Measurements from ENCODE around the gene KHDRBS1.

KHDRBS1 gene

DNA sequence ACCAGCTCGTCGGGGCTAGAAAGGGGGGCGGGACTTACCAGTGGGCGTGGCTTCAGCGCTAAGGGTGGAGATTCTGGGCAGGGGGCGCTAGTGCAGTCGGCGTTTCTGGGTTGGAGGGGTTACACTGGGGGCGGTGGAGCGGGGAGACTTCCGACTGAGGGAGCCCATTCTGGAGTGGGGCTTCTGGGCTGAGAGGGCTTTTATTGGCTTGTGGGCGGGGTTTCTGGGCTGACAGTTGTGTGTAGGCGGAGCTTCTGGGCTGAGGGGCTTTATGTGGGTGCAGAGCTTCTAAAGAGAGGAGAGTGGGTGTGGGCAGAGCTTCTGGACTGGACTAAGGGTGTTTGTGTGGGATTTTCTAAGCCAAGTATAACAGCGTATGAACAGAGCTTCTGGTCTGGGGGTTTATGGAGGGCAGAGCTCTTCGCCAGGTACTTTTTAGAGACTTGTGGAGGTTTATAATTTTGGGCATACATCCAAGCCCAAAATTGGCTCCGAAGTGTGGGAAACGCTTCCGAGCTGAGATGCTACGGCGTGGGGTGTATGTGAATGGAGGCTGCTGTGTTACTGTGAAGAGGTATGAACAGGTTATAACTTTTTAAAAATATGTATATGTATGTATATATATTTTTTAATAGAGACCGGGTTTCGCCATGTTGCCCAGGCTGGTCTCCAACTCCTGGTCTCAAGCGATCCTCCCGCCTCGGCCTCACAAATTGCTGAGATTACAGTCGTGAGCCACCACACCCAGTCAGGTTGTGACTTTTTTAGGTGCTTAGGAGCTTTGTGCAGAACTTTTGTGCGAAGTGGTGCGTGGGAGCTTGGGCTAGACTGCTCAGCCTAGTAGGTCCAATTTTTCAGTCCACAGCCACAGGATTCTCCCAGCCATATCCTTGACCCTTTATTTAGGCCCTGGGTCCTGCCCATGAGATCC, 59.9 kb downstream of the KHDRBS1 start:
- Histone ChIP-seq H3K9me2 (replicated peaks; ENCODE audit: insufficient read depth, low read length) (no peaks in the 10 kb centered on the region), H3K27ac (ENCODE audit: low read length) (peak overlapping the region; percentile 81; the same call in 1 of the 2 replicates), H2AFZ (ENCODE audit: low read length) (peak overlapping the region; percentile 83), H3K27me3 (replicated peaks; ENCODE audit: insufficient read depth, low read length) (no peaks in the 10 kb centered on the region), H3K4me3 (ENCODE audit: low read length) (peak overlapping the region; percentile 87), H3K36me3 (replicated peaks; ENCODE audit: insufficient read depth, low read length) (no peaks in the 10 kb centered on the region; the same call in 1 of the 2 replicates), H3F3A (ENCODE audit: insufficient read depth, low read length) (peaks cover 8% of the 10 kb centered on the region; the same call in 1 of the 2 replicates), H3K9me3 (replicated peaks; ENCODE audit: insufficient read depth, low read length) (no peaks in the 10 kb centered on the region), H3K4me1 (ENCODE audit: low read length) (peaks cover 9% of the 10 kb centered on the region), H4K20me1 (ENCODE audit: insufficient read depth, low read length) (no peaks in the 10 kb centered on the region), H3K9ac (ENCODE audit: low read length) (peak overlapping the region; percentile 82; the same call in 1 of the 2 replicates), H3K4me2 (ENCODE audit: low read depth, low read length) (peak overlapping the region; percentile 79), H3K79me2 (ENCODE audit: low read length) (peaks cover 29% of the 10 kb centered on the region)
- TF ChIP-seq EZH2 (optimal IDR thresholded peaks at IDR 0.05; ENCODE audit: low read depth, low read length) (no peak), EZH2phosphoT487 (IDR thresholded peaks at IDR 0.05; ENCODE audit: low read length) (no peak)
- TF ChIP-seq, protein P1, sequence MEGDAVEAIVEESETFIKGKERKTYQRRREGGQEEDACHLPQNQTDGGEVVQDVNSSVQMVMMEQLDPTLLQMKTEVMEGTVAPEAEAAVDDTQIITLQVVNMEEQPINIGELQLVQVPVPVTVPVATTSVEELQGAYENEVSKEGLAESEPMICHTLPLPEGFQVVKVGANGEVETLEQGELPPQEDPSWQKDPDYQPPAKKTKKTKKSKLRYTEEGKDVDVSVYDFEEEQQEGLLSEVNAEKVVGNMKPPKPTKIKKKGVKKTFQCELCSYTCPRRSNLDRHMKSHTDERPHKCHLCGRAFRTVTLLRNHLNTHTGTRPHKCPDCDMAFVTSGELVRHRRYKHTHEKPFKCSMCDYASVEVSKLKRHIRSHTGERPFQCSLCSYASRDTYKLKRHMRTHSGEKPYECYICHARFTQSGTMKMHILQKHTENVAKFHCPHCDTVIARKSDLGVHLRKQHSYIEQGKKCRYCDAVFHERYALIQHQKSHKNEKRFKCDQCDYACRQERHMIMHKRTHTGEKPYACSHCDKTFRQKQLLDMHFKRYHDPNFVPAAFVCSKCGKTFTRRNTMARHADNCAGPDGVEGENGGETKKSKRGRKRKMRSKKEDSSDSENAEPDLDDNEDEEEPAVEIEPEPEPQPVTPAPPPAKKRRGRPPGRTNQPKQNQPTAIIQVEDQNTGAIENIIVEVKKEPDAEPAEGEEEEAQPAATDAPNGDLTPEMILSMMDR (IDR thresholded peaks at IDR 0.05; ENCODE audit: low read length), result no peak; the same call in 1 of the 2 replicates
- no peak for DNase-seq

DNA sequence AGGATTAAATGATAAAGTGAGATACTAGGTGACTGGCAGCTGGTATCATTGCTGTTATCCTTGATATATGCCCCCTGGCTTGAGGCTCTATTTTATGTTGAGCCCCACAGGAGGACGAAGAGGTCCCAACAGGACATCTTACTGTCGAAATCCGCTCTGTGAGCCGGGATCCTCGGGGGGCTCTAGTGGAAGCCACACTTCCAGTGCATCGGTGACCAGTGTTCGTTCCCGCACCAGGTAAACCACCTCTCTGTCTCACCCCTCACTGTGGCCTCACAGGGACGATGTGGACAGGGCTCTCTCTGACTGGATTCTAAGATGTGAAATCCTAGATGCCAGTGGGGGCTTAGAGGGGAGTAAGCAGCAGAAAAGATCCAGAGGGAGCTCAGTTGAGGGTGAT, 61.2 kb downstream of the KHDRBS1 start:
- Histone ChIP-seq H3F3A (ENCODE audit: insufficient read depth, low read length) (peaks cover 4% of the 10 kb centered on the region; the same call in 1 of the 2 replicates), H3K27ac (ENCODE audit: low read length) (no peak overlapping the region), H3K4me1 (ENCODE audit: low read length) (peaks cover 9% of the 10 kb centered on the region), H3K9me3 (replicated peaks; ENCODE audit: insufficient read depth, low read length) (no peaks in the 10 kb centered on the region), H3K4me3 (ENCODE audit: low read length) (no peak overlapping the region), H4K20me1 (ENCODE audit: insufficient read depth, low read length) (no peaks in the 10 kb centered on the region), H3K9ac (ENCODE audit: low read length) (no peak overlapping the region), H3K36me3 (replicated peaks; ENCODE audit: insufficient read depth, low read length) (no peaks in the 10 kb centered on the region; the same call in 1 of the 2 replicates), H3K9me2 (replicated peaks; ENCODE audit: insufficient read depth, low read length) (no peaks in the 10 kb centered on the region), H3K4me2 (ENCODE audit: low read depth, low read length) (no peak overlapping the region), H3K79me2 (ENCODE audit: low read length) (peaks cover 29% of the 10 kb centered on the region), H3K27me3 (replicated peaks; ENCODE audit: insufficient read depth, low read length) (no peaks in the 10 kb centered on the region), H2AFZ (ENCODE audit: low read length) (no peak overlapping the region)
- no peak for DNase-seq
- TF ChIP-seq, protein P1 (IDR thresholded peaks at IDR 0.05; ENCODE audit: low read length), result no peak
- TF ChIP-seq EZH2 (optimal IDR thresholded peaks at IDR 0.05; ENCODE audit: low read depth, low read length) (no peak), EZH2phosphoT487 (IDR thresholded peaks at IDR 0.05; ENCODE audit: low read length) (no peak)

DNA sequence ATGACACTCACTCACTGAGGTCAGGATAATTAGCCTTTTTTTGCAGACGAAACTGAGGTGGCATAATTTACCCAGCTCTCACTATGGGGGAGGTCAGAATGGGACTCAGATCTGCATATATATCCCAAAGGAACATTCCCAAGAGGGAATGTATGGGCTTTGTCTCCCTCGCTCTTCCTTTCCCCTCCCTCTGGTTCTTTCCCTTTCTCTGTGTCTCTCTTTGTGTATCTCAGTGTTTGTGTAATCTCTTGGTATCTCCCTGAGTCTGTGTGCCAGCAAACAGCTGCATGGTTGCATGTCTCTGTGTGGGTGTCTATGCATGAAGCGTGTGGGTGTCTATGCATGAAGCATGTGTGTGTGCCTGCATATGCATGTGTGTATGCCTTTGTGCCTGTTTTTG, 63.8 kb downstream of the KHDRBS1 start:
- Histone ChIP-seq H4K20me1 (ENCODE audit: insufficient read depth, low read length) (no peaks in the 10 kb centered on the region), H3K4me2 (ENCODE audit: low read depth, low read length) (no peak overlapping the region), H3K27ac (ENCODE audit: low read length) (no peak overlapping the region), H3F3A (ENCODE audit: insufficient read depth, low read length) (no peaks in the 10 kb centered on the region), H3K4me3 (ENCODE audit: low read length) (no peak overlapping the region), H2AFZ (ENCODE audit: low read length) (no peak overlapping the region), H3K4me1 (ENCODE audit: low read length) (no peaks in the 10 kb centered on the region), H3K27me3 (replicated peaks; ENCODE audit: insufficient read depth, low read length) (no peaks in the 10 kb centered on the region), H3K79me2 (ENCODE audit: low read length) (peaks cover 29% of the 10 kb centered on the region), H3K36me3 (replicated peaks; ENCODE audit: insufficient read depth, low read length) (no peaks in the 10 kb centered on the region; the same call in 1 of the 2 replicates), H3K9me2 (replicated peaks; ENCODE audit: insufficient read depth, low read length) (no peaks in the 10 kb centered on the region), H3K9me3 (replicated peaks; ENCODE audit: insufficient read depth, low read length) (no peaks in the 10 kb centered on the region), H3K9ac (ENCODE audit: low read length) (no peak overlapping the region)
- TF ChIP-seq, protein P1 (IDR thresholded peaks at IDR 0.05; ENCODE audit: low read length), result no peak
- TF ChIP-seq EZH2 (optimal IDR thresholded peaks at IDR 0.05; ENCODE audit: low read depth, low read length), result no peak
- TF ChIP-seq EZH2phosphoT487 (IDR thresholded peaks at IDR 0.05; ENCODE audit: low read length), result no peak
- no peak for DNase-seq

All from MM.1S (cell line).